Islet of Langerhans (tissue), 1 donor: ENCODE results near the gene ZNF629.

Experiments
- FAIRE-seq: peaks from one replicate; lab custom pipeline; 2011; peaks lifted over from hg19 to GRCh38; lab: Jason Lieb, UNC

Gene ZNF629

DNA sequence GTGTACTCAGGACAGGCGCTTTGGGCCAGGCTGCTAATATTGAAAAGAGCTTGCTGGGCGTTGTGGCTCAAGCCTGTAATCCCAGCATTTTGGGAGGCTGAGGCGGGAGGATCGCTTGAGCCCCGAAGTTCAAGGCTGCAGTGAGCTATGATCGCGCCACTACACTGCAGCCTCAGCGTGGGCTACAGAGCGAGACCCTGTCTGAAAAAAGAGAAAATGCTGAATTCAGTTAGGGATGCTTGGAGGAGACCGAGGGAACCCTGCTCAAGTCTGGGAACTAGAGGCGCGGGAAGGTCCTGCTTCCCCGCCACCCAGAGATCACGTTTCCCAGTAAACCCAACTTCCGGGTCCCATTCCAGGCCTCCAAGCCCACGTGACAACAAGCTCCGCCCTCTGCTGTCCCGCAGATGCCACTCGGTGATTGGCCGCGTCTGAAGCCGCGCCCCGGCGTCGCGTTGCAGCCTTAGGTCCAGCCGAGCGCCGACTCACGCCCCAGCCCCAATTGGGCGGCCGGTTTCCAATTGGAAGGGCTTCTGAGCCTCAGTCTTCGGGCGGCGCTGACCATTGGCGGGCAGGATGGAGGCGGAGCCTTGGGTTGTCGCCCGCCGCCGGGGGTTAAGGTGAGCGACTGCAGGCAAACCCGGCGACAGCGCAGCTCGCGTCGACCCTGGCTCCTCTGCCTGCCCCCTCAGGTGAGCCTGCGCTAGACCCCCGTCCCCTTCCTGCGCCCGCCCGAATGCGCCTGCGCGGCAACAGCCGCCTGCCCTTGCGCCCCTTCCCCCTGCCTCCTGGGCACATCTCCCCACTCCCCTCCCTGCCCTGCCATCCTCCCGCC, 39.0 kb downstream of the ZNF629 start, which contains the start of gene PHKG2:
Gene PHKG2, plus strand, starts transcription at position 627 of the 835 bp plus-strand sequence. CDS start 396 bp downstream, outside the sequence.
- peak; percentile 74 for FAIRE-seq

DNA sequence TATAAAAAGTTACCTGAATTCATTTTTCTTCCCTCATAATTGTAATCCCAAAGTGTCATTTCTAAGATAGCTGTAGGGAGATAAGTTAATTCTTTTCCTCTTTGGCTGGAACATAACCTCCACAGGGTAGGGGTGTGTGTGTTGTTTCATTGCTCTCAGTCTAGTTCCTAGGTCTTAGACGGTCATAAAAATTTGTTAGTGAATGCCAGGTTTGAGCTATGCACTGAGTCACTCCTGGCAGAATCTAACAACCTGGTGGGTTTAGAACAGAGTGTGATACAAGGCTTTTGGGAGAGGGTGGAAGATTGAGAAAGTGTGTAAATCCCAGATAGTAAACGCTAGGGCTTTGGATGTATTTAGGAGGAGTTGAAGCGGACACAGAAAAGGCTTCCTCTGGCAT, 39.7 kb downstream of the ZNF629 start:
- FAIRE-seq: no peak

DNA sequence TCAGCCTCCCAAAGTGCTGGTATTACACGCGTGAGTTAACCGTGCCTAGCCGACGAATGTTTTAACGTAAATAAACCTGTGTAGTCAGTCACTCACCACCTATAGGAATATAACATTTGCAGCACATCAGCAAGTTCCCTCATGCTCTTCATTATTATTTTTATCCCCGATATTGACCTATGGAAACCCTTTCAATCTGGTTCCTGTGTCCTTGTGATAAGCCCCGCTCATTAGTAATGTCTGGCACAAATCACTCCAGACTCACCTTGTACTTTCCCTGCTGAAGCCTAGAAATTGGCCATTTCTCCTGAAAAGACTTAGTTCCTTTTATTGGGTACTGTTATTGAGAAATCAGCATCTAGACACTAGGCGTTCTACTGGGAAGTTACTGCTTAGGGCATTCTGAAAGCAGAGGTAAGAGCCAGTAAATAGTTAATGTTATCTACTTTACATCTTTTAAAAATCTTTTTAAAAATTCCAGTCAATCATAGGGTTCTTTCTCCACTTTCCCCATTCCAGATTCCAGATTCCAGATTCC, 40.3 kb downstream of the ZNF629 start:
- FAIRE-seq: no peak

DNA sequence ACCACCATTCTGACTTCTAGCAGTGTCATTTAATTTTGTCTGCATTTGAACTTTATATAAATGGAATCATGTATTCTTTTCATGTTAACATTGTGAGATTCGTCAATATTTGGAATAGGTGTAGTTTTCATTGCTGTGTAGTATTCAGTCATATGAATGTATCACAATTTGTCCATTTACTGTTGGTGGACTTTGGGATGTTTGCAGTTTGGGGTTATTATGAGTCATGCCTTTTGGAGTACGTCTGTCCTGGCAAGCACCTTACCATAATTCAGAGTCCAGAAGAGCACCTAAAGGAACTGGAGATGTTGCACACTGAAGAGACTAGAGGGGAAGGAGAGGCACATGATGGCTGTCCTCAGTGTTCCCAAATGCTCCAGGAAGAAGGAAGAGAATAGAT, 41.9 kb downstream of the ZNF629 start:
- FAIRE-seq: no peak

DNA sequence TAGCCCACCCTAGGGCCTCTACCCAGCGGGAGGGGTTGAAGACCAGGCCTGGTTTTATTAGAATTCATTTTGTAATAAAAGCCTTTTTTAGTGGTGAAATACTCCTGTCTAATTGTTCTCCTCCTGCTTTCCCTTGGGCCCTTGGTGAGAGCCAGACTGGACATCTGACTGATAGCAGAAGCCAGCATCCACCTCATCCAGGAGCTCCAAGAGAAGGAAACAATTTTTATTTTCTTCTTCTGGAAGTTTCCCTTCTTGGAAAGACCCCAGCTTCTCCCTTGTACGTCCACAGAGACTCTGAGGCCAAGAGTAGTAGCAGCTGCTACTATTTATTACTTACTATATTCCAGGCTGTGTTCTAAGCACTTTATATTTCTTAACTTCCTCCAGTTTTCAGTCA, 42.8 kb downstream of the ZNF629 start:
- FAIRE-seq: no peak

DNA sequence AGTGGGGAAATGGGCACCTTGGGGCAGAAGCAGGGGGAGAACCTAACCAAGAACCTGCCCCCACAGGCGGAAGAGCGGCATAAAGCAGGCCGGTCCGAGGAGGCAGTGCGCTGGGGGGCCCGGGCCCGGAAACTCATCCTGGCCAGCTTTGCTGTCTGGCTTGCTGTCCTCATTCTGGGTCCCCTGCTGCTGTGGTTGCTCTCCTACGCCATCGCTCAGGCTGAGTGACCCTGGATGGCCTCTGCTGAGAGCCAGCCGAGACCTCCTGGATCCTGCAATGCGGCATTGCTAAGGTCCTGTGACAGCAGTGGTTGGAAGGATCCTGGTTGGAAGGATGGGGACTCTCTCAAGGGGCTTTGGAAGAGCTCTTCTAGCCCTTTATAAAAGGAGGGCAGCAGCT, 43.3 kb downstream of the ZNF629 start:
- FAIRE-seq: no peak

DNA sequence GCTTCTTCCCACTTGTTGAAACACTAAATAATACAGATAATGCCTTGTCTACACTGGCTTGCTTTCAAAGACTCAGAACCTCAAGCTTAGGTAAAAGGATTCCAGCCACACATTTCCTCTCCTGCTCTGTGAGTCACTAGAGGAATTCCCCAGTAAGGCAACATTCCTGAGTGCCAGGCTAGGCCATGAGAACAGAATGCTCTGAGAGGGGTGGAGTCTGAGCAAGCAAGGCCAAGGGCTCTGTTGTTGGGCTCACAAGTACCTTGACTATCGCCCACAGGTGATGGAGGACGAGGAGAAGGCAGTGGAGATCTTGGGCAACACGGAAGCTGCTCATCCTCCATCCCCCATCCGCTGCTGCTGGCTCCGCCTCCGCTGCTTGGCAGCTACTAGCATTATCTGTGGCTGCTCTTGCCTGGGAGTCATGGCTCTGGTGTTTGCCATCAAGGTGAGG, 45.5 kb downstream of the ZNF629 start:
- no peak for FAIRE-seq

DNA sequence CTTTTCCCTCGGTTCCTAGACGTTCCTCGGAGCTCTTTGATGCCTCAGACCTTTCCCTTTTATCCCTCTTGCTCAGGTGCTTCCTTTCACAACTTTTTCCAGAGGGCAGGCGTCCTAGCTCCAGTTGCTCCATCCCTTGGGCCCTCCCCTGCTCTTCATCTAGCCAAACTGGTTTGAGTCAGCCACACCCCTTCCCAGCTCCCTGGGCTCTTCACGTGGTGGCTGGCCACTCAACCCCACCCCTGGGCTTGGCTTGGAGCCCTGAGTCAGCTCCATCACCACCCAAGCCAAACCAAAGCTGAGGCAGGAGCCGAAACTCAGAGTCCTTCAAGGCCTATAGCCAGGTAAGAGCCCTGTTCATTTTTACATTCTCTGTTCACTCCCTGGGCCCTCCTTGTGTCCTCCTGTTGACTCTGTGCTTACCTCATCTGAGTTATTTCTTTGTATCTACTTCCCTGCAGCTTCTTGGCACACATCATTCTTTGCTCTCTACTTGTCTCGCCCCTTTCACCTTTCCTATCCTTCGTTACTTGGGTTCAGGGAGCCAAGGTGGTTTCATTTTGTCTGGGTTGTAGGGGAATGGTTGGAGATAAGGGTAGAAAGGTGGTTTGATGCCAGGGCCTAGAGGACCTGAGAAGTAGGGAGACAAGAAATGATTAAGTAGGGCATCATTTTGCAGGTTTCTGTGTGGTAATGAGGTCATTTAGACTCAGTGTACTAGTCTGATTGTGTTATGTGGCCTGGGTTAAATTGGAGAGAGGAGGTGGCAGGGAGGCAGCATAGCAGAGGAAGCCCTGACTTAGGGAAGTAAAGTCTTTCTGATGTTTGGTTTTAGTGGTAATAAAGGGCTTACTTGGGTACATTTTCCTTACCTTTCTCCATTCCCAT, 46.4 kb downstream of the ZNF629 start:
- FAIRE-seq: no peak

DNA sequence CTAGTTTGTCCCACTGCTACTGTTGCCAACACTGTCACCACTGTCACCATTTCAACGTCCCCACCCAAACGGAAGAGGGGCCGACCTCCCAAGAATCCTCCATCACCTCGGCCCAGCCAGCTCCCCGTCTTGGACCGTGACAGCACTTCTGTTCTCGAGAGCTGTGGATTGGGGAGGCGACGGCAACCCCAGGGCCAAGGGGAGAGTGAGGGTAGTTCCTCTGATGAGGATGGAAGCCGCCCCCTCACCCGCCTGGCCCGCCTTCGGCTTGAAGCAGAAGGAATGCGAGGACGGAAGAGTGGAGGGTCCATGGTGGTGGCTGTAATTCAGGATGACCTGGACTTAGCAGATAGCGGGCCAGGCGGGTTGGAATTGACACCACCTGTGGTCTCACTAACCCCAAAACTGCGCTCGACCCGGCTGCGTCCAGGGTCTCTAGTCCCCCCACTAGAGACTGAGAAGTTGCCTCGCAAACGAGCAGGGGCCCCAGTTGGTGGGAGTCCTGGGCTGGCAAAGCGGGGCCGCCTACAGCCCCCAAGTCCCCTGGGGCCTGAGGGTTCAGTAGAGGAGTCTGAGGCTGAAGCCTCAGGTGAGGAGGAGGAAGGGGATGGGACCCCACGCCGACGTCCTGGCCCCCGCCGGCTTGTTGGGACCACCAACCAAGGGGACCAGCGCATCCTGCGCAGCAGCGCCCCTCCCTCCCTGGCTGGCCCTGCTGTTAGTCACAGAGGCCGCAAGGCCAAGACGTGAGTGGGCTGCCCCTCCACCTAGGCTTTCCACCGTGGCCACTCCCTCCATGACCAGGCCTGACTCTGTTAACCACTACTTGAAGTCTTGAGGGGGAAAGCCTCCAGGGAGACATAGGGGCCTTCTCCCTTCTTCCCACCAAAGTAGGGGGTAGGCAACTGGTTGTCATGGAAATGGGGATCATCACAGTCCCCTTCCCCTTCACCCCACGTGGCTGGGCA, 47.7 kb downstream of the ZNF629 start:
- no peak for FAIRE-seq

DNA sequence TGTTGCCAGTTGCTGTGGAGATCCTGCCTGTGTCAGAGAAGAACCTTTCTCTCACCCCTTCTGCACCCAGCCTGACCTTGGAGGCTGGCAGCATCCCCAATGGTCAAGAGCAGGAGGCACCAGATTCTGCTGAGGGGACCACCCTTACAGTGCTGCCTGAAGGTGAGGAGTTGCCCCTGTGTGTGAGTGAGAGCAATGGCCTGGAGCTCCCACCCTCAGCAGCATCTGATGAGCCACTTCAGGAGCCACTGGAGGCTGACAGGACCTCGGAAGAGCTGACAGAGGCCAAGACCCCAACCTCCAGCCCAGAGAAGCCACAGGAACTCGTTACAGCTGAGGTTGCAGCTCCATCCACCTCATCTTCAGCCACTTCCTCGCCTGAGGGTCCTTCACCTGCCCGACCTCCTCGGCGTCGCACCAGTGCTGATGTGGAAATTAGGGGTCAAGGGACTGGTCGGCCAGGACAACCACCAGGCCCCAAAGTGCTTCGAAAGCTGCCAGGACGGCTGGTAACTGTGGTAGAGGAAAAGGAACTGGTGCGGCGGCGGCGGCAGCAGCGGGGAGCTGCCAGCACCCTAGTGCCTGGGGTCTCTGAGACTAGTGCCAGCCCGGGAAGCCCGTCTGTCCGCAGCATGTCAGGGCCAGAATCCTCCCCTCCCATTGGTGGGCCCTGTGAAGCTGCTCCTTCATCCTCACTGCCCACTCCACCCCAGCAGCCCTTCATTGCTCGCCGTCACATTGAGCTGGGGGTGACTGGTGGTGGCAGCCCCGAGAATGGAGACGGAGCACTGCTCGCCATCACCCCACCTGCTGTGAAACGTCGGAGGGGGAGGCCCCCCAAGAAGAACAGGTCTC, 49.0 kb downstream of the ZNF629 start:
- no peak for FAIRE-seq

DNA sequence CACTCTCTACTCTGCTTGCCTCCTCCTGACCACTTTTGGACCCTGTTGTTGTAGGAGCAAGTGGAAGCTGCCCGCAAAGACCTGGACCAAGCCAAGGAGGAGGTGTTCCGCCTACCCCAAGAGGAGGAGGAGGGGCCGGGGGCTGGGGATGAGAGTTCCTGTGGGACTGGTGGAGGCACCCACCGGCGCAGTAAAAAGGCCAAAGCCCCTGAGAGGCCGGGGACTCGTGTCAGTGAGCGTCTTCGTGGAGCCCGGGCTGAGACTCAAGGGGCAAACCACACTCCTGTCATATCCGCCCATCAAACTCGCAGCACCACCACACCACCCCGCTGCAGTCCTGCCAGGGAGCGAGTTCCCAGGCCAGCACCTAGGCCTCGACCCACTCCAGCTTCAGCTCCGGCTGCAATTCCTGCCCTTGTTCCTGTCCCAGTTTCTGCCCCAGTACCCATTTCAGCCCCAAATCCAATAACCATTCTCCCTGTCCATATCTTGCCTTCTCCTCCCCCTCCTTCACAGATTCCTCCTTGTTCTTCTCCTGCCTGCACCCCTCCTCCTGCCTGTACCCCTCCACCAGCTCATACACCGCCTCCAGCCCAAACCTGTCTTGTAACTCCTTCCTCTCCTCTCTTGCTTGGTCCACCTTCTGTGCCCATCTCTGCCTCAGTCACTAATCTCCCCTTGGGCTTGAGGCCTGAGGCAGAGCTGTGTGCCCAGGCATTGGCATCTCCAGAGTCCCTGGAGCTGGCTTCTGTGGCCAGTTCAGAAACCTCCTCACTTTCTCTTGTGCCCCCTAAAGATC, 49.8 kb downstream of the ZNF629 start:
- no peak for FAIRE-seq

DNA sequence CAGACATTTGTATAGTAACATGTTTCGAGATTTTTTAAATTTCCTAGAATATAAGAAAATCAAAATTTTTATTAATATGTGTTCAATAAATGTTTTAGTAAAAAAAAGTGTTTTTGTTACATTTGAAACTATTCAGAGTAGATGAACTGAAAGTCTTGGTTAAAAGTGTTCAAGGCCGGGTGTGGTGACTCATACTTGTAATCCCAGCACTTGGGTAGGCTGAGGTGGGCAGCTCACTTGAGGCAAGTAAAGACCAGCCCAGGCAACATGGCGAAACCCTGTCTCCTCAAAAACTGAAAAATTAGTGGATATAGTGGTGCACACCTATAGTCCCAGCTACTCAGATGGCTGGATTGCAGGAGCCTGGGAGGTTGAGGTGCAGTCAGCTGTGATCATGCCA, 55.6 kb downstream of the ZNF629 start:
- FAIRE-seq: peak; percentile 64

DNA sequence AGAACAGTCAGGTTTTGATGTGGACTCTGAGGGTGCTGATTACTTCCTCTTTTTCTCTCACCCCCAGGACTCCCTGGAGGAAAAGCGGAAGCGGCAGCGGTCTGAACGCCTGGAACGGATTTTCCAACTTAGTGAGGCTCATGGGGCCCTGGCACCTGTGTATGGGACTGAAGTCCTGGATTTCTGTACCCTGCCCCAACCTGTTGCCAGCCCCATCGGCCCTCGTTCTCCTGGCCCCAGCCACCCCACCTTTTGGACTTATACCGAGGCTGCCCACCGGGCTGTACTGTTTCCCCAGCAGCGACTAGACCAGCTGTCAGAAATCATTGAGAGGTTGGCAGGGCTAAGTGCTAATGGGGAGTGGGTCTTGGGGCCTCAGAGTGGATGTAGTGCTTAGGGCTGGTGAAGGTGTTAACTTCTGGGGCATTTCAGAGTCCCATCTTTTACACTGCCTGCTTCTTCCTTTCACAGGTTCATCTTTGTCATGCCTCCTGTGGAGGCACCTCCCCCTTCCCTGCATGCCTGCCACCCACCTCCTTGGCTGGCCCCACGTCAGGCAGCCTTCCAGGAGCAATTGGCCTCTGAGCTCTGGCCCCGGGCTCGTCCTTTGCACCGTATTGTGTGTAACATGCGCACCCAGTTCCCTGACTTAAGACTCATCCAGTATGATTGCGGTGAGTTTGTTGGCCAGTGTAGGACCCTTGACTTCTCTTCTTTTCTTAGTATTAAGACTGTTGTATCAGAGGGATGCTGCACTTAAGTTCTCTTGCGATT, 57.9 kb downstream of the ZNF629 start:
- FAIRE-seq: no peak
